ENCODE results near the gene DGCR2.

DGCR2 gene

DNA sequence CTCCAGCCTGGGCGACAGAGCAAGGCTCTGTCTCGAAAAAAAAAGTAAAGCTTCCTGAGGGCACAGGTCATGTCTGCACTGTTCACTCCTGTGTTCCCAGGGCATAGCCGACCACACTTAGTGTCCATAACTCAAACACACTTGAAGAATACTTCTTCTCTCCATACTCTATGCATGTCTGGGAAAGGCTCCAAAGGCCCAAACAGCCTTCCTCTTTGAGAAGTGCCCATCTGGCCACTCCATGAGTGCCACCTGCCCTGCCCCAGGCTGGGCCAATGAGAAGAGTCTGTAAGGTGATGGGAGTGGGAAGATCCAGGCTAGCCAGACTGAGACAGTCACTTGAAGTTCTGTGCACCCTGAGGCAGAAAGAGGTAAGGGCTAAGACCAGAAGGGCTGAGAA, 24.7 kb downstream of the DGCR2 start:
- H3K4me3 ChIP-seq (replicated peaks; ENCODE audit: low read depth, low read length) = no peak overlapping the region
- TF ChIP-seq, protein P1, sequence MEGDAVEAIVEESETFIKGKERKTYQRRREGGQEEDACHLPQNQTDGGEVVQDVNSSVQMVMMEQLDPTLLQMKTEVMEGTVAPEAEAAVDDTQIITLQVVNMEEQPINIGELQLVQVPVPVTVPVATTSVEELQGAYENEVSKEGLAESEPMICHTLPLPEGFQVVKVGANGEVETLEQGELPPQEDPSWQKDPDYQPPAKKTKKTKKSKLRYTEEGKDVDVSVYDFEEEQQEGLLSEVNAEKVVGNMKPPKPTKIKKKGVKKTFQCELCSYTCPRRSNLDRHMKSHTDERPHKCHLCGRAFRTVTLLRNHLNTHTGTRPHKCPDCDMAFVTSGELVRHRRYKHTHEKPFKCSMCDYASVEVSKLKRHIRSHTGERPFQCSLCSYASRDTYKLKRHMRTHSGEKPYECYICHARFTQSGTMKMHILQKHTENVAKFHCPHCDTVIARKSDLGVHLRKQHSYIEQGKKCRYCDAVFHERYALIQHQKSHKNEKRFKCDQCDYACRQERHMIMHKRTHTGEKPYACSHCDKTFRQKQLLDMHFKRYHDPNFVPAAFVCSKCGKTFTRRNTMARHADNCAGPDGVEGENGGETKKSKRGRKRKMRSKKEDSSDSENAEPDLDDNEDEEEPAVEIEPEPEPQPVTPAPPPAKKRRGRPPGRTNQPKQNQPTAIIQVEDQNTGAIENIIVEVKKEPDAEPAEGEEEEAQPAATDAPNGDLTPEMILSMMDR (IDR thresholded peaks at IDR 0.05; ENCODE audit: low read length, missing control alignments) = no peak
- DNase-seq (ENCODE audit: low read depth) = no peak

DNA sequence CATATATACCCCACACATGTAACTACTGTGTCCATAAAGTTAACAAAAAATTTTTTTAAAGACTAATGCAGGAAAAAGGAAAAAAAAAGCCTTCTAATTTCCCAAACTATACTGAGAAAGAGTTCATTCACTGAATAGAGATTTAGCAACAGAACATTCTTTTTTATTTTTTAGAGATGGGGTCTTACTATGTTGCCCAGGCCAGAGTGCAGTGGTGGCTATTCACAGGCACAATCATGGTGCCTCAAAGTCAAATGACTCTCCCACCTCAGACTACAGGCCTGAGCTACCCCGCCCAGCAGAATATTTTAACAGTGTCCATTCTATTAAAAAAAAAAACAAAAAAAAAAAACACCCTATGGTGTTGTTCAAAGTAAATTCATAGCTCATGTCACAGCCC, 25.7 kb downstream of the DGCR2 start:
- no peak overlapping the region for H3K4me3 ChIP-seq (replicated peaks; ENCODE audit: low read depth, low read length)
- TF ChIP-seq, protein P1 (IDR thresholded peaks at IDR 0.05; ENCODE audit: low read length, missing control alignments) = no peak
- DNase-seq (ENCODE audit: low read depth) = no peak

DNA sequence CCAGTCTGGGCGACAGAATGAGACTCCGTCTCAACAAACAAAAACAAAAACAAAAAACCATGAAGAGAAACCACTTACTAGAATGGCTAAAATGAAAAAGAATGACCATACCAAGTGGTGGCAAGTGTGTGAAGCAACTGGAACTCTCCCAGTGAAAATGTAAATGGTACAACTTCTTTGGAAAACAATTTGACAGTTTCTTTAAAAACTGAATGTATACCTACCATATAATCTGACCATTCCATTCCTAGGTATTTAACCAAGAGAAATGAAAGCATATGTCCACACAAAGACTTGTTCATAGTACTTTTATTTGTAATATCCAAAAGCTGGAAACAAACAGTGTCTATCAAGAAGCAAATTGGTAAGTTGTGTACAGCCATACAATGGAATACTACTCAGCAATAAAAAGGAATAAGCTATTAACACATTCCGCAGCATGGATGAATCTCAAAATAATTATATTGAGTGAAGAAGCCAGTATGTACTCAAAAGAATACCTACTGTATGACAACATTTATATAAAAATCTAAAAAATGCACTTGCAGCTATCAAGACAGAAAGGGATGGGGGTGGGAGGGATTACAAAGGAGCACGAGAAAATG, 27.7 kb downstream of the DGCR2 start:
- no peak for DNase-seq (ENCODE audit: low read depth)
- TF ChIP-seq, protein P1 (IDR thresholded peaks at IDR 0.05; ENCODE audit: low read length, missing control alignments) = no peak
- H3K4me3 ChIP-seq (replicated peaks; ENCODE audit: low read depth, low read length) = no peak overlapping the region

DNA sequence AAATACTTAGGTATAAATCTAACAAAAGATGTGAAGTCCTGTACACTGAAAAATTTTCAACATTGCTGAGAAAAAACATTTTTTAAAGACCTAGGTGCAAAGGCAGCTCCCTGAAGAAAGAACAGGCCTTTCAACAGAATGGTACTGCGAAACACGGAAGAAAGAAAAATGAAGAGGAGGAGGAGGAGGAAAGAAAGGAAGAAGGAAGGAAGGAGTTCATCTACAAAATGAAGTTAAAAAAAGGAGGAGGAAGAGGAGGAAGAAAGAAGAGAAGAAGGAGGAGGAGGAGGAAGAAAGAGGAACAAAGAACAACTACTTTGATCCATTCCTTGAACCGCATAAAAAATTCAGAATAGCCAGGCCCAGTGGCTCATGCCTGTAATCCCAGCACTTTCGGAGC, 29.5 kb downstream of the DGCR2 start:
- H3K4me3 ChIP-seq (replicated peaks; ENCODE audit: low read depth, low read length) = no peak overlapping the region
- TF ChIP-seq, protein P1 (IDR thresholded peaks at IDR 0.05; ENCODE audit: low read length, missing control alignments) = no peak

DNA sequence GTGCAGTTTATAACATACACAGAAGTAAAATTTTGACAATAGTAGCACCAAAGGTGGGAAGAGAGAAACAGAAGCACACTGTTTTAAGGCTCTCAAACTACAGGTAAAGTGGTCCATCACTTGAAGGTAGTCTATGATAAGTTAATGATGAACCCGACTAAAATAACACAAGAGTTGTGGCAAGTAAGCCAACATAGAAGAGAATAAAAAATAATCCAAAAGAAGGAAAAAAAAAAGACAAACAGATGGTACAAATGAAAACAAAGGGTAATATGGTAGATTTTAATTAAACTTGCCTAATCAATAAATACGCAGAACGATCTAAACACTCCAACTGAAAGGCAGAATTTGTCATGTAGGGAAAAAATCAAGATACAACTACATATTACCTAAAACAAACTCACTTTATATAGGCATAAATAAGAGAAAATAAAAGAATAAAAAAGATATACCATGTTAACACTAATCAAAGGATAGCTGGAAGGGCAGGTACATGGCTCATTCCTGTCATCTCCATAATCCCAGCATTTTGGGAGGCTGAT, 31.6 kb downstream of the DGCR2 start:
- H3K4me3 ChIP-seq (replicated peaks; ENCODE audit: low read depth, low read length) = no peak overlapping the region
- TF ChIP-seq, protein P1 (IDR thresholded peaks at IDR 0.05; ENCODE audit: low read length, missing control alignments) = no peak
- DNase-seq (ENCODE audit: low read depth) = no peak

More for the DNA sequence above, 29.5 kb downstream of the DGCR2 start:
- no peak for DNase-seq (ENCODE audit: low read depth)

DNA sequence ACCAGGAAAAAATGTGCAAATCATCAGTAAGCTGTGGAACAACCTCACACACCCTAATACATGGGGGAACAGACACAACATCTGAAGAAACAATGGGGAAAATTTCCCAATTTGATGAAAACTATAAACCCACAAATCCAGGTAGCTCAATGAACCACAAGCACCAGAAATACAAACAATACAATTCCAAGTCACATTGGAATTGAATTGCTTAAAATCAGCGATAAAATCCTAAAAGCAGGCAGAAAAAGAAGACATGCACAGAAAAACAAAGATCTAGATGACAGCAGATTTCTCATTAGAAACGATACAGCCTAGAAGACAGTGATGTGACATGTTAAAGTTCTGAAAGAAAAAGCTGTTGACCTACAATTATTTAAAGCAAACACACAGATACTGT, 32.0 kb downstream of the DGCR2 start:
- DNase-seq (ENCODE audit: low read depth) = no peak
- TF ChIP-seq, protein P1 (IDR thresholded peaks at IDR 0.05; ENCODE audit: low read length, missing control alignments) = no peak
- H3K4me3 ChIP-seq (replicated peaks; ENCODE audit: low read depth, low read length) = no peak overlapping the region
